ENCODE data around the gene TRABD2B. TPM values are rescaled to one million over a fixed set of nuclear protein-coding genes. Genes with fewer than 3 reads are reported as not detected.

The TRABD2B gene
- total RNA-seq, result 0.19 TPM in 1 of 2 replicates, not detected in the other

DNA sequence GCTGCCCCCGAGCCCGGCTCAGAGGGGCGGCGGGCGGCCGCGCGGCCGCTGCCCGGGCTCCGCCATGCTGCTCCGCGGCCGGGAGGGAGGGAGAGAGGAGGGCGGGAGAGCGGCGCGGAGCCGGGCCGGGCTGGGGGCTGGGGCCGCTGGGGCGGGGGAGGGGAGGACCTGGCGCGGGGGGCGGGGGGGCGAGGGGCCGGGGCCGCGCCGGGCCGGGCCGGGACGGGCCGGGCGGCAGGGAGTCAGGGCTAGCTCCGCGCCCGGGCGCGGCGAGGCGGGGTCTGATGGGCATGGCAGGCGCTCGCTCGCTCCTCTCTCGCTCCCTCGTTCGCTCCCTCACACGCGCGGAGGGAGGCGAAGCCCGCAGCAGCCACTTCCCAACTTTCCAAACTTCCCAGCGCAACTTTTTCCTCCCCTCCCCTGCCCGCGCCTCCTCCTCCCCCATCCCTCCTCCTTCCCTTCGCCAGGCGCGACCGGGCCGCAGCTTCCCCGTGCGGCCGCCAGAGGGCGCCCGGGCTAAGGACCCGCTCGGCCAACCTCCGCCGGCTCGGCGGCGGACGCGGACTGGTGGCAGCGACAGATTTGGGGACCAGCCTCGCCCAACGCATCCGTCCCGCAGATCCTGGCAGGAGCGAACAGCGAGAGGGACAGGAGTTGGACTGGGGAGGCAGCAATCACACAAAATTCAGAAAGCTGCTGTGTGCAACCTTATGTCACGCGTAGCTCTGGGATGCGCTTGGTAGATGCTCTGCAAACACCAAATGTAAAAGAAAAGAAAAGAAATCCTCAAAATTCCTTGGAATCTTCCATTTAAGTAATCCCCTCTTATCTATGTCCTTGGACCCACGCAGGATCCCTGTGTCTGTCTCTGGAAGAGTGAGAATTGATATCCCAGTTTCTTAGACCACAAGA is at the start of gene TRABD2B:
Gene TRABD2B, minus strand, starts transcription at position 97 of the 912 bp plus-strand sequence.

Other genes starting within 250 kb of the TRABD2B start
- not detected in 2 replicates for gene SLC5A9, start 225.3 kb upstream of the TRABD2B start, total RNA-seq